ENCODE data around the gene OR1L4. TPM values are rescaled to one million over a fixed set of nuclear protein-coding genes. Genes with fewer than 3 reads are reported as not detected.

The OR1L4 gene, protein sequence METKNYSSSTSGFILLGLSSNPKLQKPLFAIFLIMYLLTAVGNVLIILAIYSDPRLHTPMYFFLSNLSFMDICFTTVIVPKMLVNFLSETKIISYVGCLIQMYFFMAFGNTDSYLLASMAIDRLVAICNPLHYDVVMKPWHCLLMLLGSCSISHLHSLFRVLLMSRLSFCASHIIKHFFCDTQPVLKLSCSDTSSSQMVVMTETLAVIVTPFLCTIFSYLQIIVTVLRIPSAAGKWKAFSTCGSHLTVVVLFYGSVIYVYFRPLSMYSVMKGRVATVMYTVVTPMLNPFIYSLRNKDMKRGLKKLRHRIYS
- total RNA-seq (not detected), polyA plus RNA-seq (not detected)
- long read RNA-seq, donor 1: 0 reads
- long read RNA-seq, donor 2: 0 reads
- long read RNA-seq, donor 3: 0 reads
- long read RNA-seq, donor 4: 0 reads

DNA sequence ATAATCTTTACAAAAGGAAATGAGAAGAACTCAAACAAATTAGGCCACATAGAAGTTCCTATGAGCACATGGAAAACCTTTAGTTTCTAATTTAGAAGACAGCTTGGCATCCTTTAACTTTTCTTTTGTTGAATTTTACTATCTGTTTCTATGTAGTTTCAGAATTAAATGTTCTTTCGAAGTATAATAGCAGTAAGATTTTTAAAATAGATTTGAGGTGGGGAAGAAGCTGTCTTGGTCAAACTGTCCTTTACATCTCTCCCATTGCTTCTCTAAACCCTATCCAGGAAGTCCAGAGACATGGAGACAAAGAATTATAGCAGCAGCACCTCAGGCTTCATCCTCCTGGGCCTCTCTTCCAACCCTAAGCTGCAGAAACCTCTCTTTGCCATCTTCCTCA is at the start of gene OR1L4:
Gene OR1L4, plus strand, starts transcription at position 301 of the 400 bp plus-strand sequence. Its CDS starts 0 bp downstream, at position 301.
- Histone ChIP-seq H3K9me3 (ENCODE audit: control insufficient read depth, low read length) (peaks cover 7% of the 10 kb centered on the region), H3K4me3 (ENCODE audit: low read length) (no peak within 1 kb of the TSS), H3K4me1 (ENCODE audit: control insufficient read depth, insufficient read depth, low read length) (no peaks in the 10 kb centered on the region), H3K27me3 (ENCODE audit: control insufficient read depth, insufficient read depth) (no peaks in the 10 kb centered on the region), H3K27ac (ENCODE audit: low read length) (no peak within 1 kb of the TSS)
- DNase-seq: no peak
- no peak for ATAC-seq
- 74% methylated on average over 1 of the region's 1 CpG for WGBS
- intact Hi-C loops (cut with DNase I): no loop called here

GRCh38 chr9:122684851-122685250 is 38.9 kb upstream of the OR1L4 start:
- Histone ChIP-seq H3K4me3 (ENCODE audit: low read length) (no peak overlapping the region), H3K27me3 (ENCODE audit: control insufficient read depth, insufficient read depth) (no peaks in the 10 kb centered on the region), H3K4me1 (ENCODE audit: control insufficient read depth, insufficient read depth, low read length) (no peaks in the 10 kb centered on the region), H3K27ac (ENCODE audit: low read length) (no peak overlapping the region), H3K9me3 (ENCODE audit: control insufficient read depth, low read length) (no peaks in the 10 kb centered on the region)
- no peak for ATAC-seq
- no peak for DNase-seq
- intact Hi-C loops (cut with DNase I): no loop called here

DNA sequence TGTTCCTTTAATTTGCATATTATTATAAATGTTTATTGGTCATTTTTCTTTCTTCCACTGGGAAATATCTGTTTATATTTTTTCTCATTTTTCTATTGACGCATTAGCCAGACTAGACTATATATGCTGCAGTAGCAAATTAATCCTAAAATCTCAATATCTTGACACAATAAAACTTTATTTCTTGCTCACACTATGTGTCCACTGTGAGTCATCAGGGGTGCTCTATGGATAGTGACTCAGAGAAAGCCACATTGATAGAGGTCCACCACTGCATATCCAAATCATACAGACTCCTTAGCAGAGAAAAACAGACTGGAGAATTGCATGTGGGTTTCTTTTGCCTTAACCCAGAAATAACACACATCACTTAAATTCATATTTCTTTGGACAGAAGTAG is 28.1 kb upstream of the OR1L4 start:
- Histone ChIP-seq H3K9me3 (ENCODE audit: control insufficient read depth, low read length) (no peaks in the 10 kb centered on the region), H3K27ac (ENCODE audit: low read length) (no peak overlapping the region), H3K4me1 (ENCODE audit: control insufficient read depth, insufficient read depth, low read length) (no peaks in the 10 kb centered on the region), H3K4me3 (ENCODE audit: low read length) (no peak overlapping the region), H3K27me3 (ENCODE audit: control insufficient read depth, insufficient read depth) (no peaks in the 10 kb centered on the region)
- WGBS: 93% methylated on average over 1 of the region's 1 CpG
- no peak for ATAC-seq
- intact Hi-C loops (cut with DNase I): no loop called here
- no peak for DNase-seq

- Histone ChIP-seq H3K27ac (ENCODE audit: low read length) (no peak overlapping the region), H3K4me3 (ENCODE audit: low read length) (no peak overlapping the region), H3K27me3 (ENCODE audit: control insufficient read depth, insufficient read depth) (no peaks in the 10 kb centered on the region), H3K4me1 (ENCODE audit: control insufficient read depth, insufficient read depth, low read length) (no peaks in the 10 kb centered on the region), H3K9me3 (ENCODE audit: control insufficient read depth, low read length) (peaks cover 4% of the 10 kb centered on the region)
- ATAC-seq: no peak
- intact Hi-C loops (cut with DNase I): no loop called here
- WGBS: 83% methylated on average over 7 of the region's 7 CpGs
- no peak for DNase-seq
These were observed 5.8 kb upstream of the OR1L4 start for GRCh38 chr9:122718038-122718437.

DNA sequence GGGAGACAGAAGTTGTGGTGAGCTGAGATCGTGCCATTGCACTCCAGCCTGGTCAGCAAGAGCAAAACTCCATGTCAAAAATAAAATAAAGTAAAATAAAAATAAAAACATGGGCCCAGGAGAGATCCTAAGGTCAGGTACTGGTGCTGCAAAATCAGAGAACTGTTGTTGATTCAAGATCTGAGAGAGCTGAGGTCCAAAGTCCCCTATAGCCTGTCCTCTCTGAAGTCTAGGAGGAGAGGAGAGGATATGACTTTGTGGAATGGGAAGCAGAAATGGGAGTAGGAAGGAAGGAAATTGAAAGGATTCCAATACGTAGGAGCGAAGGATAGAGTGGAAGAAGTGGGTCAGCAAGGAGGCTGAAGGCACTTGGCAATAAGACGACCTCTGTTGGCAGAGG is 4.6 kb upstream of the OR1L4 start:
- ATAC-seq (no peak), DNase-seq (no peak)
- 63% methylated on average over 4 of the region's 4 CpGs for WGBS
- no peaks in the 10 kb centered on the region for H3K27me3 ChIP-seq (ENCODE audit: control insufficient read depth, insufficient read depth)
- no peak overlapping the region for H3K4me3 ChIP-seq (ENCODE audit: low read length)
- peaks cover 4% of the 10 kb centered on the region for H3K9me3 ChIP-seq (ENCODE audit: control insufficient read depth, low read length)
- H3K4me1 ChIP-seq (ENCODE audit: control insufficient read depth, insufficient read depth, low read length): no peaks in the 10 kb centered on the region
- intact Hi-C loops (cut with DNase I): no loop called here
- no peak overlapping the region for H3K27ac ChIP-seq (ENCODE audit: low read length)

DNA sequence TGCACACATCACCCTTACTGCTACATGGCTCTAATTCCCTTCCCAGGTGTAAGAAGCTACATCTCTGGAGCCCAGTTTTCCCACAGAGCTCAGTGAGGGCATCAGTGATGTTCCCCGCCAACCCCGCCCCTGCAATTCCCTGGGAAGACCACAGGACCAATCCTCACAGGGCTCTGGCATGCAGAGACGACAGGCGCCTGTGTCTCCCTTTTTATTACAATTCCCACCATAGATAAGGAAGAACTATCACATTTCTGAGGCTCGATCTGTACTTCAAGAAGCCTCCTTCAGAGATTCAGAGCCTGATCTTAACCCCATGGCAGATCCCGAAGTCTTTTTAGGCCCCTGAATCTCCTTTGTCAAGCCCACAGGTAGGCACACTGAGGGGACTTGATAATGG is 18.2 kb downstream of the OR1L4 start, which contains the start of gene OR1L6:
Gene OR1L6, plus strand, starts transcription at position 301 of the 400 bp plus-strand sequence. CDS start 7,545 bp downstream, outside the sequence.
- no peak for DNase-seq
- no peaks in the 10 kb centered on the region for H3K9me3 ChIP-seq (ENCODE audit: control insufficient read depth, low read length)
- intact Hi-C loops (cut with DNase I): no loop called here

GRCh38 chr9:122754825-122755224 is 31.0 kb downstream of the OR1L4 start:
- Histone ChIP-seq H3K4me3 (ENCODE audit: low read length) (no peak overlapping the region), H3K27ac (ENCODE audit: low read length) (no peak overlapping the region), H3K4me1 (ENCODE audit: control insufficient read depth, insufficient read depth, low read length) (no peaks in the 10 kb centered on the region), H3K9me3 (ENCODE audit: control insufficient read depth, low read length) (no peaks in the 10 kb centered on the region), H3K27me3 (ENCODE audit: control insufficient read depth, insufficient read depth) (no peaks in the 10 kb centered on the region)
- intact Hi-C loops (cut with DNase I): no loop called here
- 32% methylated on average over 2 of the region's 2 CpGs for WGBS
- DNase-seq: no peak
- no peak for ATAC-seq

More for the DNA sequence above, 18.2 kb downstream of the OR1L4 start, which contains the start of gene OR1L6:
- no peaks in the 10 kb centered on the region for H3K27me3 ChIP-seq (ENCODE audit: control insufficient read depth, insufficient read depth)
- H3K27ac ChIP-seq (ENCODE audit: low read length): no peak within 1 kb of the TSS
- no peaks in the 10 kb centered on the region for H3K4me1 ChIP-seq (ENCODE audit: control insufficient read depth, insufficient read depth, low read length)
- no peak within 1 kb of the TSS for H3K4me3 ChIP-seq (ENCODE audit: low read length)
- ATAC-seq: no peak
- WGBS: 69% methylated on average over 6 of the region's 6 CpGs

DNA sequence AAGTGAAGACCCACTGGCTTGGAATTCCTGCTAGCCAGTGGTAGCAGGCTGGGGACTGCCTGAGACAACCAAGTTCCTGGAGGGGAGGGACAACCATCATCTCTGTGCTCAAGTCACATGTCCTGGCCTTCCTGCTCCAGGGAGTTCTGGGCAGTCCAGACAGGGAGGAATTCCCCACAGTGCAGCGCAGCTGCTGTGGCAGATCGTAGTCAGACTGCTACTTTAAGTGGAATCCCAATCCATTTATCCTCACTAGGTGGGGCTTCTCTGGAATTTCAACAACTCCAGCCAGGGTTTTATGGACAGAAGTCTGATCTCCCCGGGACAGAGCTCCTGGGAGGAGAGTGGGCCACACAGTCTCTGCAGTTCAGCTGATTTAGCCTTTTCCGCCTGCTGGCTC is 44.0 kb downstream of the OR1L4 start:
- Histone ChIP-seq H3K27me3 (ENCODE audit: control insufficient read depth, insufficient read depth) (no peaks in the 10 kb centered on the region), H3K9me3 (ENCODE audit: control insufficient read depth, low read length) (peaks cover 3% of the 10 kb centered on the region), H3K27ac (ENCODE audit: low read length) (no peak overlapping the region), H3K4me1 (ENCODE audit: control insufficient read depth, insufficient read depth, low read length) (no peaks in the 10 kb centered on the region), H3K4me3 (ENCODE audit: low read length) (no peak overlapping the region)
- 82% methylated on average over 4 of the region's 4 CpGs for WGBS
- DNase-seq: no peak
- intact Hi-C loops (cut with DNase I): no loop called here
- no peak for ATAC-seq

Other genes with a start within 250 kb of the OR1L4 start
- not detected for gene OR1J1, start 246.1 kb upstream of the OR1L4 start, total RNA-seq
- gene OR1J1, start 246.1 kb upstream of the OR1L4 start, polyA plus RNA-seq: not detected
- gene OR1J2, start 213.2 kb upstream of the OR1L4 start, total RNA-seq: not detected
- not detected for gene OR1J2, start 213.2 kb upstream of the OR1L4 start, polyA plus RNA-seq
- not detected for gene OR1J4, start 204.8 kb upstream of the OR1L4 start, total RNA-seq
- not detected for gene OR1J4, start 204.8 kb upstream of the OR1L4 start, polyA plus RNA-seq
- not detected for gene OR1N1, start 196.7 kb upstream of the OR1L4 start, total RNA-seq
- gene OR1N1, start 196.7 kb upstream of the OR1L4 start, polyA plus RNA-seq: not detected
- gene OR1N2, start 170.9 kb upstream of the OR1L4 start, total RNA-seq: not detected
- not detected for gene OR1N2, start 170.9 kb upstream of the OR1L4 start, polyA plus RNA-seq
- under 1 TPM in 3 of 4 donors, not detected in 1; 0.14 to 0.61 (median 0.43) TPM for gene OR1L8, start 140.6 kb upstream of the OR1L4 start, total RNA-seq
- gene OR1L8, start 140.6 kb upstream of the OR1L4 start, polyA plus RNA-seq: 0.05 TPM
- gene OR1Q1, start 109.3 kb upstream of the OR1L4 start, total RNA-seq: not detected
- gene OR1Q1, start 109.3 kb upstream of the OR1L4 start, polyA plus RNA-seq: not detected
- gene OR1B1, start 66.4 kb upstream of the OR1L4 start, total RNA-seq: not detected
- not detected for gene OR1B1, start 66.4 kb upstream of the OR1L4 start, polyA plus RNA-seq
- gene OR1L1, start 62.3 kb upstream of the OR1L4 start, total RNA-seq: not detected
- not detected for gene OR1L1, start 62.3 kb upstream of the OR1L4 start, polyA plus RNA-seq
- not detected for gene OR1L3, start 48.9 kb upstream of the OR1L4 start, total RNA-seq
- not detected for gene OR1L3, start 48.9 kb upstream of the OR1L4 start, polyA plus RNA-seq
- gene OR1L6, start 18.3 kb downstream of the OR1L4 start, total RNA-seq: not detected
- gene OR1L6, start 18.3 kb downstream of the OR1L4 start, polyA plus RNA-seq: not detected
- not detected for gene OR5C1, start 64.9 kb downstream of the OR1L4 start, total RNA-seq
- gene OR5C1, start 64.9 kb downstream of the OR1L4 start, polyA plus RNA-seq: not detected
- gene OR1K1, start 76.1 kb downstream of the OR1L4 start, total RNA-seq: not detected
- gene OR1K1, start 76.1 kb downstream of the OR1L4 start, polyA plus RNA-seq: not detected
- gene PDCL, start 104.6 kb downstream of the OR1L4 start, total RNA-seq: 10 to 100 TPM in 2 of 4 donors, 1 to 10 TPM in 2; 8.6 to 11.6 (median 10.4) TPM
- 6.4 TPM for gene PDCL, start 104.6 kb downstream of the OR1L4 start, polyA plus RNA-seq
- 10 to 100 TPM; 38.2 to 42.1 (median 40.0) TPM for gene RC3H2, start 181.4 kb downstream of the OR1L4 start, total RNA-seq
- gene RC3H2, start 181.4 kb downstream of the OR1L4 start, polyA plus RNA-seq: 11.5 TPM
- gene ZBTB6, start 189.3 kb downstream of the OR1L4 start, total RNA-seq: 1 to 10 TPM; 6.6 to 7.0 (median 6.8) TPM
- gene ZBTB6, start 189.3 kb downstream of the OR1L4 start, polyA plus RNA-seq: 2.9 TPM
- 1 to 10 TPM; 4.7 to 5.8 (median 5.1) TPM for gene ZBTB26, start 207.5 kb downstream of the OR1L4 start, total RNA-seq
- 2.3 TPM for gene ZBTB26, start 207.5 kb downstream of the OR1L4 start, polyA plus RNA-seq
- gene RABGAP1, start 217.0 kb downstream of the OR1L4 start, total RNA-seq: 10 to 100 TPM; 45.3 to 56.7 (median 51.3) TPM
- gene RABGAP1, start 217.0 kb downstream of the OR1L4 start, polyA plus RNA-seq: 15.2 TPM

Data from right cardiac atrium (tissue), 5 donors.